GM23338 (cell line): ENCODE data around the gene AOAH. TPM values are rescaled to one million over a fixed set of nuclear protein-coding genes. Genes with fewer than 3 reads are reported as not detected.

Experiments used
- ATAC-seq: fragments of 200-7000 bp; cut with Tn5 transposase; 3 replicates; pipeline ENCODE4 v1.9.1; 2020
- DNase-seq: peaks from one replicate; pipeline ENCODE4 v3.0.0-alpha.2; 2015; ENCODE audit warnings: low spot score
- H2AFZ ChIP-seq: fragments of 200-600 bp; sonication (generic); 2 replicates; pipeline ENCODE4 v1.8.0; 2016; ENCODE audit warnings: antibody characterized with exemption, mild to moderate bottlenecking, moderate library complexity
- H3F3A ChIP-seq: fragments of 200-600 bp; sonication (generic); replicated peaks from 2 replicates; pipeline ENCODE4 v1.8.0; 2017; ENCODE audit warnings: antibody characterized with exemption, mixed run types, low read depth
- H3K27ac ChIP-seq: fragments of 200-600 bp; sonication (generic); 2 replicates; pipeline ENCODE4 v1.6.1; 2016; ENCODE audit warnings: low read depth
- H3K27me3 ChIP-seq: fragments of 200-600 bp; sonication (generic); 2 replicates; pipeline ENCODE4 v1.8.0; 2016; ENCODE audit warnings: mild to moderate bottlenecking, mixed run types, moderate library complexity; ENCODE audit not compliant: insufficient read depth
- H3K36me3 ChIP-seq: fragments of 200-600 bp; sonication (generic); 2 replicates; pipeline ENCODE4 v1.8.0; 2016; ENCODE audit warnings: mild to moderate bottlenecking; ENCODE audit not compliant: insufficient read depth
- H3K4me1 ChIP-seq: fragments of 200-600 bp; sonication (generic); 2 replicates; pipeline ENCODE4 v1.8.0; 2016; ENCODE audit warnings: mild to moderate bottlenecking, moderate library complexity; ENCODE audit not compliant: insufficient read depth
- H3K4me2 ChIP-seq: fragments of 200-600 bp; sonication (generic); 2 replicates; pipeline ENCODE4 v1.7.1; 2017; ENCODE audit warnings: mixed run types
- H3K4me3 ChIP-seq: fragments of 200-600 bp; sonication (generic); 2 replicates; pipeline ENCODE4 v1.6.1; 2016; ENCODE audit warnings: mixed run types
- H3K79me2 ChIP-seq: fragments of 200-600 bp; sonication (generic); replicated peaks from 2 replicates; pipeline ENCODE4 v1.8.0; 2017; ENCODE audit warnings: mild to moderate bottlenecking; ENCODE audit not compliant: insufficient read depth
- H3K9me2 ChIP-seq: fragments of 200-600 bp; sonication (generic); 2 replicates; pipeline ENCODE4 v1.8.0; 2017; ENCODE audit not compliant: insufficient read depth
- H4K20me1 ChIP-seq: fragments of 200-600 bp; sonication (generic); replicated peaks from 2 replicates; pipeline ENCODE4 v1.8.0; 2017; ENCODE audit warnings: mild to moderate bottlenecking; ENCODE audit not compliant: insufficient read depth
- H3K27ac Mint-ChIP-seq: 2 replicates; pipeline ENCODE4 v1.8.0; 2020; ENCODE audit warnings: inconsistent platforms, mild to moderate bottlenecking, moderate library complexity, mixed read lengths
- H3K27me3 Mint-ChIP-seq: 3 replicates; pipeline ENCODE4 v1.8.0; 2022; ENCODE audit warnings: low read depth, mild to moderate bottlenecking, moderate library complexity, mixed read lengths, inconsistent platforms; ENCODE audit not compliant: insufficient read depth, poor library complexity
- H3K36me3 Mint-ChIP-seq: 3 replicates; pipeline ENCODE4 v1.8.0; 2021; ENCODE audit warnings: low read depth, mild to moderate bottlenecking, inconsistent platforms, moderate library complexity, mixed read lengths
- H3K4me1 Mint-ChIP-seq: 3 replicates; pipeline ENCODE4 v1.8.0; 2020; ENCODE audit warnings: mild to moderate bottlenecking, inconsistent platforms, mixed read lengths
- H3K4me3 Mint-ChIP-seq: 3 replicates; pipeline ENCODE4 v1.8.0; 2021; ENCODE audit warnings: moderate library complexity, mild to moderate bottlenecking, inconsistent platforms, mixed read lengths
- H3K9me3 Mint-ChIP-seq: 3 replicates; pipeline ENCODE4 v1.8.0; 2020; ENCODE audit warnings: moderate library complexity, mild to moderate bottlenecking, inconsistent platforms, mixed read lengths
- CREB1 ChIP-seq: fragments of 250-450 bp; sonication (Bioruptor Pico); IDR thresholded peaks from 2 replicates; pipeline ENCODE4 v1.5.0; 2020; ENCODE audit warnings: low read depth, mild to moderate bottlenecking, moderate library complexity
- CTCF ChIP-seq, 2 experiments: fragments of 200-600 bp in 1 of 2; sonication (generic) in 1 of 2; conservative IDR thresholded peaks; 2 replicates each; pipeline versions ENCODE4 v1.5.1 to v1.6.1; 2016 to 2017; ENCODE audit warnings: antibody characterized with exemption in 2 of 2, low read depth in 2 of 2, mild to moderate bottlenecking in 2 of 2, moderate library complexity in 1 of 2
- EZH2 ChIP-seq: fragments of 200-600 bp; sonication (generic); IDR thresholded peaks from one replicate; pipeline ENCODE4 v1.8.0; 2017; ENCODE audit warnings: antibody characterized with exemption, mild to moderate bottlenecking, low read depth; ENCODE audit not compliant: unreplicated experiment
- EZH2phosphoT487 ChIP-seq: fragments of 200-600 bp; sonication (generic); IDR thresholded peaks from one replicate; pipeline ENCODE4 v1.8.1; 2018; ENCODE audit warnings: antibody characterized with exemption; ENCODE audit not compliant: unreplicated experiment
- JUNB ChIP-seq: IDR thresholded peaks from one replicate; pipeline ENCODE4 v1.6.1; 2016; ENCODE audit warnings: antibody characterized with exemption; ENCODE audit not compliant: unreplicated experiment
- NANOG ChIP-seq: IDR thresholded peaks from 2 replicates; pipeline ENCODE4 v1.6.1; 2016; ENCODE audit warnings: antibody characterized with exemption, borderline replicate concordance
- POLR2AphosphoS5 ChIP-seq: IDR thresholded peaks from 2 replicates; pipeline ENCODE4 v1.6.1; 2016; ENCODE audit warnings: antibody characterized with exemption, low read depth
- REST ChIP-seq: IDR thresholded peaks from one replicate; pipeline ENCODE4 v1.6.1; 2018; ENCODE audit warnings: antibody characterized with exemption; ENCODE audit not compliant: unreplicated experiment
- STAT1 ChIP-seq: IDR thresholded peaks from one replicate; pipeline ENCODE4 v1.6.1; 2016; ENCODE audit warnings: antibody characterized with exemption; ENCODE audit not compliant: unreplicated experiment
- ZNF114 ChIP-seq: fragments of 250-450 bp; sonication (Bioruptor Pico); IDR thresholded peaks from 2 replicates; pipeline ENCODE4 v1.5.0; 2020; ENCODE audit warnings: mild to moderate bottlenecking, moderate library complexity
- ZNF331 ChIP-seq: fragments of 250-450 bp; sonication (Bioruptor Pico); IDR thresholded peaks from 2 replicates; pipeline ENCODE4 v1.5.0; 2020; ENCODE audit warnings: low read depth, mild to moderate bottlenecking, moderate library complexity
- ZNF462 ChIP-seq: fragments of 250-450 bp; sonication (Bioruptor Pico); IDR thresholded peaks from 2 replicates; pipeline ENCODE4 v1.5.0; 2020; ENCODE audit warnings: mild to moderate bottlenecking, moderate library complexity
- polyA plus RNA-seq: library from polyadenylated mRNA; unstranded; fragments of >200 nt; fragmentation: Nextera tagmentation; extraction: Ambion mirVana; gene quantifications from 2 replicates; pipeline ENCODE4 v1.2.1, GENCODE V29; 2016
- total RNA-seq: library from RNA; depleted of rRNA; stranded (reverse); fragments of >200 nt; shearing (Covaris generic); gene quantifications from 2 replicates; pipeline ENCODE4 v1.2.3, GENCODE V29; 2014
- TF ChIP-seq, protein P1 (sequence below): IDR thresholded peaks from 2 replicates; pipeline ENCODE4 v1.6.1; 2016; ENCODE audit warnings: antibody characterized with exemption

AOAH gene
- total and polyA plus RNA-seq, 2 experiments from 2014 or later, result not detected

DNA sequence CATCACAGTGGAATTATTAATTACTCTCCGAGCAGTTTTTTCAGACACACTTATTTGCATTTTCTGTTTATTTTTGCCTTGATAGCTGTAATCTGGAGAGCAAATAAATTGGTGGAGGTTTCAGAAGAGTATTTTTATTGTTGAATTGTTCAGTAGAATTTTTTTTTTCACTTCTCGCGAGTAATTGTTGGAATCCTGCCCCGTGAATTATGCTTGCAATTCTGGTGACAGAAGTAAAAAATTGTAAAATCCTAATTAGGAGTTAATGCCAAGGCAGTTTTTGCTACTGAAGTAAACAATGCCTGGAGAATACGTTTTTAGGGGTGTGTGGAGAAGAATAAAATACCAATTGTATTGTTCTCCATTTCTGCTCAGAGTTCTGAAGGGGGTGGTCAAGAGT is 88.2 kb downstream of the AOAH start:
- no peaks in the 10 kb centered on the region for H3K79me2 ChIP-seq
- H3F3A ChIP-seq, result no peaks in the 10 kb centered on the region
- H3K9me2 ChIP-seq, result no peaks in the 10 kb centered on the region
- Mint-ChIP-seq H3K4me1 (peaks cover 34% of the 10 kb centered on the region), H3K27ac (no peak overlapping the region), H3K9me3 (no peaks in the 10 kb centered on the region), H3K36me3 (no peaks in the 10 kb centered on the region), H3K4me3 (no peak overlapping the region), H3K27me3 (peaks cover 18% of the 10 kb centered on the region)
- no peak overlapping the region for H3K4me3 ChIP-seq
- H3K27me3 ChIP-seq, result no peaks in the 10 kb centered on the region
- no peak overlapping the region for H3K4me2 ChIP-seq
- no peak overlapping the region for H3K27ac ChIP-seq
- DNase-seq (no peak), ATAC-seq (no peak)
- H3K36me3 ChIP-seq, result no peaks in the 10 kb centered on the region
- no peak overlapping the region for H2AFZ ChIP-seq
- H4K20me1 ChIP-seq, result no peaks in the 10 kb centered on the region
- H3K4me1 ChIP-seq, result peaks cover 25% of the 10 kb centered on the region
- TF ChIP-seq NANOG (no peak), ZNF114 (no peak), ZNF331 (CRISPR knock-in tag) (no peak), JUNB (no peak), CREB1 (CRISPR knock-in tag) (no peak), EZH2 (no peak), CTCF (conservative IDR thresholded peaks at IDR 0.05; ENCODE audit: low read depth in 2 of 2) (no peak), STAT1 (no peak), POLR2AphosphoS5 (no peak), EZH2phosphoT487 (no peak), REST (no peak), ZNF462 (no peak)
- TF ChIP-seq, protein P1, sequence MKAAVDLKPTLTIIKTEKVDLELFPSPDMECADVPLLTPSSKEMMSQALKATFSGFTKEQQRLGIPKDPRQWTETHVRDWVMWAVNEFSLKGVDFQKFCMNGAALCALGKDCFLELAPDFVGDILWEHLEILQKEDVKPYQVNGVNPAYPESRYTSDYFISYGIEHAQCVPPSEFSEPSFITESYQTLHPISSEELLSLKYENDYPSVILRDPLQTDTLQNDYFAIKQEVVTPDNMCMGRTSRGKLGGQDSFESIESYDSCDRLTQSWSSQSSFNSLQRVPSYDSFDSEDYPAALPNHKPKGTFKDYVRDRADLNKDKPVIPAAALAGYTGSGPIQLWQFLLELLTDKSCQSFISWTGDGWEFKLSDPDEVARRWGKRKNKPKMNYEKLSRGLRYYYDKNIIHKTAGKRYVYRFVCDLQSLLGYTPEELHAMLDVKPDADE, result no peak
